K562 (cell line): Measurements from ENCODE around the gene PIP4K2A. TPM values are rescaled to one million over a fixed set of nuclear protein-coding genes. Genes with fewer than 3 reads are reported as not detected.
A peak's percentile ranks its signal among the peaks of the same experiment; 100 is the strongest.

Source experiments
- FUS ChIP-seq: fragments of 200-400 bp; formaldehyde crosslinking; optimal IDR thresholded peaks from 2 replicates; pipeline ENCODE3; 2017; ENCODE audit warnings: low read depth, low read length
- GABPB1 ChIP-seq: sonication (generic); formaldehyde crosslinking; IDR thresholded peaks from 2 replicates; pipeline ENCODE4 v1.8.0; 2022; ENCODE audit warnings: mild to moderate bottlenecking, missing genetic modification reagents
- POLR2AphosphoS2 ChIP-seq: IDR thresholded peaks from 2 replicates; pipeline ENCODE4 v1.6.1; 2012; ENCODE audit warnings: low read length, improper control_type of control experiment
- SMARCA4 ChIP-seq: fragments of 450-650 bp; IDR thresholded peaks from 2 replicates; pipeline ENCODE4 v1.6.1; 2016
- ZNF311 ChIP-seq: fragments of 250-450 bp; sonication (Bioruptor Pico); IDR thresholded peaks from 2 replicates; pipeline ENCODE4 v1.4.0; 2020; ENCODE audit warnings: mild to moderate bottlenecking, moderate library complexity
- ZNF79 ChIP-seq: fragments of 250-450 bp; sonication (Bioruptor Pico); IDR thresholded peaks from 2 replicates; pipeline ENCODE4 v1.4.0; 2020; ENCODE audit warnings: low read depth, mild to moderate bottlenecking, moderate library complexity
- ZNF830 ChIP-seq: fragments of 250-450 bp; sonication (Bioruptor Pico); IDR thresholded peaks from 2 replicates; pipeline ENCODE4 v1.5.0; 2021; ENCODE audit warnings: mild to moderate bottlenecking
- polyA plus RNA-seq, 8 experiments: library from polyadenylated mRNA; depleted of rRNA in 4 of 8; stranded (reverse) in 5 of 8; unstranded in 3 of 8; fragments of >200 nt; fragmentation: Nextera tagmentation in 2 of 8; fragmentation: Illumina TruSeq in 1 of 8; extraction: Ambion mirVana in 2 of 8; extraction: Trizol in 1 of 8; gene quantifications; 2 replicates each; pipeline versions ENCODE4 v1.2.1 to v1.2.3, GENCODE V29; 2011 to 2014; ENCODE audit warnings: inconsistent platforms in 1 of 8, missing spikeins in 1 of 8
- total RNA-seq, 7 experiments: library from RNA; depleted of rRNA in 6 of 7; stranded (reverse); fragments of >200 nt in 6 of 7; fragmentation: Illumina TruSeq in 2 of 7; extraction: Trizol in 2 of 7; gene quantifications; 2 replicates each; pipeline versions ENCODE4 v1.2.1 to v1.2.3, GENCODE V29; 2011 to 2021; ENCODE audit warnings: low replicate concordance in 1 of 7
- TF ChIP-seq, protein P1 (sequence below): sonication (generic); formaldehyde crosslinking; IDR thresholded peaks from 2 replicates; pipeline ENCODE4 v1.8.1; 2023; ENCODE audit warnings: mild to moderate bottlenecking, missing genetic modification reagents, moderate library complexity
- TF ChIP-seq, protein P2 (sequence below): fragments of 200-600 bp; sonication (generic); IDR thresholded peaks from one replicate; pipeline ENCODE4 v1.6.1; 2012; ENCODE audit warnings: mild to moderate bottlenecking, low read depth, low read length, inconsistent platforms
- TF ChIP-seq, protein P3 (sequence below): fragments of 450-650 bp; IDR thresholded peaks from 2 replicates; pipeline ENCODE4 v1.6.1; 2017; ENCODE audit warnings: antibody characterized with exemption, mild to moderate bottlenecking

PIP4K2A gene
- total and polyA plus RNA-seq, 9 of the 15 experiments (the other 6 are each of a cell fraction or from before 2014, with no cell fraction given): 35.6 to 117 (median 71.9) TPM

DNA sequence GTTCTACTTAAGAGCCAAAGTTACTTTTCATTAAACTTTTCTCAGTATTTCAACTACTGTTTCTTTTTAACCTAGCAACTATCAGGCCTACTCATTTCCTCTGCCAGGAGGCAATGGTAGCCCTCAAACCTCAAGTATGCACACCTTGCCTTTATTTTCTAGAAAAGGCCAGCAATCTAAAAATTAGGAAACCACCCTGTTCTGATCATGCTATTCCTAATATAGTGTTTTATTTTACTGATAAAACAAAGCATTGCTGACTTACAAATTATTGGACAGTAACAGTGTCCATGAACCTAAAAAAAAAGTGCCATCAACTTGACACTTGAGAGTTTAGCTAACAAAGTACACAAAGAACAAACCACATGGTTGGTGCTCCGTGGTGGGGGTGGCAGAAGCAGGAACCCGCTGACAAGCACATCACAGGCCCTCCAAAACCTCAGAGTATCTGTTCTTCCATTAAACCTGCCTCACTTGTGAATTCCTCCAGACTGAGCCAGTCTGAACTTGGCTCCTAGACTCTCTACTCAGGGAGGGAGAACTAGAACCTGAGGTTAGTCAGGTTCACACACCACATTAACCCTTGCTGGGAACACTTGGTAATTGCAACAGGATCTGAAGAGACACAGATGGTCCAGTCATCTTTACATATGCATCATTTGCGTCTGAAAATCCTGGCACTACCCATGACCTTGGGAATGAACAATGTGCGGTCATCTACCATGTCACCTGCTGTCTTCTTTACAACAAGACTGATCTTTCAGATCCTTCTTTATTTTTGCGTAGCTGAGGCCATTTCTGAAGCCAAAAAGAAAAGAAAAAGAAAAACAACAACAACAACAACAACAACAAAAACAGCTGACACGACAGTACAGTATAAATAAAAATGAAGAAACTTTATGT is 31.9 kb downstream of the PIP4K2A start (continued):
- TF ChIP-seq, protein P1, sequence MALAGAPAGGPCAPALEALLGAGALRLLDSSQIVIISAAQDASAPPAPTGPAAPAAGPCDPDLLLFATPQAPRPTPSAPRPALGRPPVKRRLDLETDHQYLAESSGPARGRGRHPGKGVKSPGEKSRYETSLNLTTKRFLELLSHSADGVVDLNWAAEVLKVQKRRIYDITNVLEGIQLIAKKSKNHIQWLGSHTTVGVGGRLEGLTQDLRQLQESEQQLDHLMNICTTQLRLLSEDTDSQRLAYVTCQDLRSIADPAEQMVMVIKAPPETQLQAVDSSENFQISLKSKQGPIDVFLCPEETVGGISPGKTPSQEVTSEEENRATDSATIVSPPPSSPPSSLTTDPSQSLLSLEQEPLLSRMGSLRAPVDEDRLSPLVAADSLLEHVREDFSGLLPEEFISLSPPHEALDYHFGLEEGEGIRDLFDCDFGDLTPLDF (CRISPR knock-in tag): no peak
- TF ChIP-seq ZNF311 (0 out of 2 replicates have a peak, but pooled peaks have one; percentile 11), GABPB1 (CRISPR knock-in tag) (no peak), ZNF830 (no peak), ZNF79 (no peak), FUS (no peak), SMARCA4 (no peak), POLR2AphosphoS2 (no peak)
- TF ChIP-seq, protein P2, sequence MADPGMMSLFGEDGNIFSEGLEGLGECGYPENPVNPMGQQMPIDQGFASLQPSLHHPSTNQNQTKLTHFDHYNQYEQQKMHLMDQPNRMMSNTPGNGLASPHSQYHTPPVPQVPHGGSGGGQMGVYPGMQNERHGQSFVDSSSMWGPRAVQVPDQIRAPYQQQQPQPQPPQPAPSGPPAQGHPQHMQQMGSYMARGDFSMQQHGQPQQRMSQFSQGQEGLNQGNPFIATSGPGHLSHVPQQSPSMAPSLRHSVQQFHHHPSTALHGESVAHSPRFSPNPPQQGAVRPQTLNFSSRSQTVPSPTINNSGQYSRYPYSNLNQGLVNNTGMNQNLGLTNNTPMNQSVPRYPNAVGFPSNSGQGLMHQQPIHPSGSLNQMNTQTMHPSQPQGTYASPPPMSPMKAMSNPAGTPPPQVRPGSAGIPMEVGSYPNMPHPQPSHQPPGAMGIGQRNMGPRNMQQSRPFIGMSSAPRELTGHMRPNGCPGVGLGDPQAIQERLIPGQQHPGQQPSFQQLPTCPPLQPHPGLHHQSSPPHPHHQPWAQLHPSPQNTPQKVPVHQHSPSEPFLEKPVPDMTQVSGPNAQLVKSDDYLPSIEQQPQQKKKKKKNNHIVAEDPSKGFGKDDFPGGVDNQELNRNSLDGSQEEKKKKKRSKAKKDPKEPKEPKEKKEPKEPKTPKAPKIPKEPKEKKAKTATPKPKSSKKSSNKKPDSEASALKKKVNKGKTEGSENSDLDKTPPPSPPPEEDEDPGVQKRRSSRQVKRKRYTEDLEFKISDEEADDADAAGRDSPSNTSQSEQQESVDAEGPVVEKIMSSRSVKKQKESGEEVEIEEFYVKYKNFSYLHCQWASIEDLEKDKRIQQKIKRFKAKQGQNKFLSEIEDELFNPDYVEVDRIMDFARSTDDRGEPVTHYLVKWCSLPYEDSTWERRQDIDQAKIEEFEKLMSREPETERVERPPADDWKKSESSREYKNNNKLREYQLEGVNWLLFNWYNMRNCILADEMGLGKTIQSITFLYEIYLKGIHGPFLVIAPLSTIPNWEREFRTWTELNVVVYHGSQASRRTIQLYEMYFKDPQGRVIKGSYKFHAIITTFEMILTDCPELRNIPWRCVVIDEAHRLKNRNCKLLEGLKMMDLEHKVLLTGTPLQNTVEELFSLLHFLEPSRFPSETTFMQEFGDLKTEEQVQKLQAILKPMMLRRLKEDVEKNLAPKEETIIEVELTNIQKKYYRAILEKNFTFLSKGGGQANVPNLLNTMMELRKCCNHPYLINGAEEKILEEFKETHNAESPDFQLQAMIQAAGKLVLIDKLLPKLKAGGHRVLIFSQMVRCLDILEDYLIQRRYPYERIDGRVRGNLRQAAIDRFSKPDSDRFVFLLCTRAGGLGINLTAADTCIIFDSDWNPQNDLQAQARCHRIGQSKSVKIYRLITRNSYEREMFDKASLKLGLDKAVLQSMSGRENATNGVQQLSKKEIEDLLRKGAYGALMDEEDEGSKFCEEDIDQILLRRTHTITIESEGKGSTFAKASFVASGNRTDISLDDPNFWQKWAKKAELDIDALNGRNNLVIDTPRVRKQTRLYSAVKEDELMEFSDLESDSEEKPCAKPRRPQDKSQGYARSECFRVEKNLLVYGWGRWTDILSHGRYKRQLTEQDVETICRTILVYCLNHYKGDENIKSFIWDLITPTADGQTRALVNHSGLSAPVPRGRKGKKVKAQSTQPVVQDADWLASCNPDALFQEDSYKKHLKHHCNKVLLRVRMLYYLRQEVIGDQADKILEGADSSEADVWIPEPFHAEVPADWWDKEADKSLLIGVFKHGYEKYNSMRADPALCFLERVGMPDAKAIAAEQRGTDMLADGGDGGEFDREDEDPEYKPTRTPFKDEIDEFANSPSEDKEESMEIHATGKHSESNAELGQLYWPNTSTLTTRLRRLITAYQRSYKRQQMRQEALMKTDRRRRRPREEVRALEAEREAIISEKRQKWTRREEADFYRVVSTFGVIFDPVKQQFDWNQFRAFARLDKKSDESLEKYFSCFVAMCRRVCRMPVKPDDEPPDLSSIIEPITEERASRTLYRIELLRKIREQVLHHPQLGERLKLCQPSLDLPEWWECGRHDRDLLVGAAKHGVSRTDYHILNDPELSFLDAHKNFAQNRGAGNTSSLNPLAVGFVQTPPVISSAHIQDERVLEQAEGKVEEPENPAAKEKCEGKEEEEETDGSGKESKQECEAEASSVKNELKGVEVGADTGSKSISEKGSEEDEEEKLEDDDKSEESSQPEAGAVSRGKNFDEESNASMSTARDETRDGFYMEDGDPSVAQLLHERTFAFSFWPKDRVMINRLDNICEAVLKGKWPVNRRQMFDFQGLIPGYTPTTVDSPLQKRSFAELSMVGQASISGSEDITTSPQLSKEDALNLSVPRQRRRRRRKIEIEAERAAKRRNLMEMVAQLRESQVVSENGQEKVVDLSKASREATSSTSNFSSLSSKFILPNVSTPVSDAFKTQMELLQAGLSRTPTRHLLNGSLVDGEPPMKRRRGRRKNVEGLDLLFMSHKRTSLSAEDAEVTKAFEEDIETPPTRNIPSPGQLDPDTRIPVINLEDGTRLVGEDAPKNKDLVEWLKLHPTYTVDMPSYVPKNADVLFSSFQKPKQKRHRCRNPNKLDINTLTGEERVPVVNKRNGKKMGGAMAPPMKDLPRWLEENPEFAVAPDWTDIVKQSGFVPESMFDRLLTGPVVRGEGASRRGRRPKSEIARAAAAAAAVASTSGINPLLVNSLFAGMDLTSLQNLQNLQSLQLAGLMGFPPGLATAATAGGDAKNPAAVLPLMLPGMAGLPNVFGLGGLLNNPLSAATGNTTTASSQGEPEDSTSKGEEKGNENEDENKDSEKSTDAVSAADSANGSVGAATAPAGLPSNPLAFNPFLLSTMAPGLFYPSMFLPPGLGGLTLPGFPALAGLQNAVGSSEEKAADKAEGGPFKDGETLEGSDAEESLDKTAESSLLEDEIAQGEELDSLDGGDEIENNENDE: no peak
- TF ChIP-seq, protein P3, sequence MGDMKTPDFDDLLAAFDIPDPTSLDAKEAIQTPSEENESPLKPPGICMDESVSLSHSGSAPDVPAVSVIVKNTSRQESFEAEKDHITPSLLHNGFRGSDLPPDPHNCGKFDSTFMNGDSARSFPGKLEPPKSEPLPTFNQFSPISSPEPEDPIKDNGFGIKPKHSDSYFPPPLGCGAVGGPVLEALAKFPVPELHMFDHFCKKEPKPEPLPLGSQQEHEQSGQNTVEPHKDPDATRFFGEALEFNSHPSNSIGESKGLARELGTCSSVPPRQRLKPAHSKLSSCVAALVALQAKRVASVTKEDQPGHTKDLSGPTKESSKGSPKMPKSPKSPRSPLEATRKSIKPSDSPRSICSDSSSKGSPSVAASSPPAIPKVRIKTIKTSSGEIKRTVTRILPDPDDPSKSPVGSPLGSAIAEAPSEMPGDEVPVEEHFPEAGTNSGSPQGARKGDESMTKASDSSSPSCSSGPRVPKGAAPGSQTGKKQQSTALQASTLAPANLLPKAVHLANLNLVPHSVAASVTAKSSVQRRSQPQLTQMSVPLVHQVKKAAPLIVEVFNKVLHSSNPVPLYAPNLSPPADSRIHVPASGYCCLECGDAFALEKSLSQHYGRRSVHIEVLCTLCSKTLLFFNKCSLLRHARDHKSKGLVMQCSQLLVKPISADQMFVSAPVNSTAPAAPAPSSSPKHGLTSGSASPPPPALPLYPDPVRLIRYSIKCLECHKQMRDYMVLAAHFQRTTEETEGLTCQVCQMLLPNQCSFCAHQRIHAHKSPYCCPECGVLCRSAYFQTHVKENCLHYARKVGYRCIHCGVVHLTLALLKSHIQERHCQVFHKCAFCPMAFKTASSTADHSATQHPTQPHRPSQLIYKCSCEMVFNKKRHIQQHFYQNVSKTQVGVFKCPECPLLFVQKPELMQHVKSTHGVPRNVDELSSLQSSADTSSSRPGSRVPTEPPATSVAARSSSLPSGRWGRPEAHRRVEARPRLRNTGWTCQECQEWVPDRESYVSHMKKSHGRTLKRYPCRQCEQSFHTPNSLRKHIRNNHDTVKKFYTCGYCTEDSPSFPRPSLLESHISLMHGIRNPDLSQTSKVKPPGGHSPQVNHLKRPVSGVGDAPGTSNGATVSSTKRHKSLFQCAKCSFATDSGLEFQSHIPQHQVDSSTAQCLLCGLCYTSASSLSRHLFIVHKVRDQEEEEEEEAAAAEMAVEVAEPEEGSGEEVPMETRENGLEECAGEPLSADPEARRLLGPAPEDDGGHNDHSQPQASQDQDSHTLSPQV: peak; percentile 15; the same call in 1 of the 2 replicates
